Parietal lobe (tissue), 1 donor: ENCODE data around the gene FRG2B. TPM values are rescaled to one million over a fixed set of nuclear protein-coding genes. Genes with fewer than 3 reads are reported as not detected.

Source experiments
- total RNA-seq: library from RNA; depleted of rRNA; stranded (reverse); fragments of >200 nt; gene quantifications from one replicate; pipeline ENCODE4 v1.2.3, GENCODE V29; 2014

The FRG2B gene
- total RNA-seq = not detected

GRCh38 chr10:133626695-133627094 lies at the start of gene FRG2B:
TSS of gene FRG2B (minus strand) at chr10:133626795. CDS start at chr10:133626742, 53 bp downstream.

Other genes starting within 250 kb of the FRG2B start
- gene PAOX, start 247.5 kb downstream of the FRG2B start, total RNA-seq = 13.8 TPM
- 36.3 TPM for gene MTG1, start 232.6 kb downstream of the FRG2B start, total RNA-seq
- 13.1 TPM for gene SPRN, start 202.2 kb downstream of the FRG2B start, total RNA-seq
- gene SCART1, start 172.8 kb downstream of the FRG2B start, total RNA-seq = 2.8 TPM
- gene CYP2E1, start 99.4 kb downstream of the FRG2B start, total RNA-seq = 16.3 TPM
- 2.2 TPM for gene SYCE1, start 61.2 kb downstream of the FRG2B start, total RNA-seq